PC-9 (cell line): ENCODE measurements around the gene ZBTB21. TPM values are rescaled to one million over a fixed set of nuclear protein-coding genes. Genes with fewer than 3 reads are reported as not detected.

Source experiments
- BruUV-seq: library from RNA; stranded (reverse); fragments of 400-500 nt; replicated peaks from 2 replicates; lab custom pipeline; 2021; lab: Mats Ljungman, UMichigan
- CTCF ChIA-PET: fragments of 300-600 bp; sonication (Branson Sonifier 250); formaldehyde crosslinking; loops from one replicate; lab custom pipeline; 2022; ENCODE audit warnings: antibody characterized with exemption; lab: Charles Lee
- POLR2A ChIA-PET: fragments of 300-600 bp; sonication (Branson Sonifier 250); formaldehyde crosslinking; loops from one replicate; lab custom pipeline; 2022; ENCODE audit warnings: antibody characterized with exemption; ENCODE audit not compliant: unreplicated experiment; lab: Charles Lee
- DNase-seq, 2 experiments: peaks; one replicate each; pipeline versions ENCODE4 v3.0.0 to v3.0.0-alpha.2; 2015 to 2022; ENCODE audit warnings: mixed read lengths in 1 of 2
- H2AFZ ChIP-seq: fragments of 200-600 bp; sonication (generic); 2 replicates; pipeline ENCODE4 v1.8.1; 2017; ENCODE audit warnings: antibody characterized with exemption
- H3F3A ChIP-seq: fragments of 200-600 bp; sonication (generic); 2 replicates; pipeline ENCODE4 v1.8.1; 2017; ENCODE audit warnings: antibody characterized with exemption, mild to moderate bottlenecking, low read depth; ENCODE audit not compliant: insufficient read depth
- H3K27ac ChIP-seq: fragments of 200-600 bp; sonication (generic); 2 replicates; pipeline ENCODE4 v1.6.1; 2016; ENCODE audit warnings: mixed run types
- H3K27me3 ChIP-seq: fragments of 200-600 bp; sonication (generic); 2 replicates; pipeline ENCODE4 v1.6.1; 2016; ENCODE audit warnings: low read depth, mixed run types; ENCODE audit not compliant: insufficient read depth
- H3K36me3 ChIP-seq: fragments of 200-600 bp; sonication (generic); 2 replicates; pipeline ENCODE4 v1.6.1; 2016; ENCODE audit warnings: low read depth, mixed run types
- H3K4me1 ChIP-seq: fragments of 200-600 bp; sonication (generic); replicated peaks from 2 replicates; pipeline ENCODE4 v1.6.1; 2016; ENCODE audit warnings: mixed run types; ENCODE audit not compliant: insufficient read depth
- H3K4me2 ChIP-seq: fragments of 200-600 bp; sonication (generic); 2 replicates; pipeline ENCODE4 v1.6.1; 2017; ENCODE audit warnings: mixed run types
- H3K4me3 ChIP-seq: fragments of 200-600 bp; sonication (generic); 2 replicates; pipeline ENCODE4 v1.6.1; 2016; ENCODE audit warnings: mixed run types
- H3K79me2 ChIP-seq: fragments of 200-600 bp; sonication (generic); 2 replicates; pipeline ENCODE4 v1.6.1; 2017; ENCODE audit warnings: low read depth, mixed run types
- H3K9me2 ChIP-seq: fragments of 200-600 bp; sonication (generic); 2 replicates; pipeline ENCODE4 v1.8.1; 2017; ENCODE audit warnings: mild to moderate bottlenecking; ENCODE audit not compliant: insufficient read depth
- H3K9me3 ChIP-seq: fragments of 200-600 bp; sonication (generic); 2 replicates; pipeline ENCODE4 v1.8.1; 2016; ENCODE audit warnings: low read depth; ENCODE audit not compliant: insufficient read depth
- H4K20me1 ChIP-seq: fragments of 200-600 bp; sonication (generic); 2 replicates; pipeline ENCODE4 v1.8.1; 2017; ENCODE audit not compliant: insufficient read depth
- EZH2 ChIP-seq: fragments of 200-600 bp; sonication (generic); IDR thresholded peaks from 2 replicates; pipeline ENCODE4 v1.8.0; 2017; ENCODE audit warnings: antibody characterized with exemption, low read depth
- intact Hi-C: fragments of 100-400 bp; cut with micrococcal nuclease; formaldehyde crosslinking; loops from one replicate; pipeline ENCODE4 v1.10.0; 2022; ENCODE audit not compliant: unreplicated experiment
- total RNA-seq: library from RNA; stranded (reverse); gene quantifications from 2 replicates; pipeline ENCODE4 v1.2.3, GENCODE V29; 2021
- TF ChIP-seq, protein P1 (sequence below): fragments of 200-600 bp; sonication (generic); conservative IDR thresholded peaks from 2 replicates; pipeline ENCODE4 v1.6.1; 2017; ENCODE audit warnings: mixed run types, antibody characterized with exemption, mild to moderate bottlenecking, moderate library complexity

Gene ZBTB21
- total RNA-seq, 1 experiment from 2014 or later = 13.5 TPM

DNA sequence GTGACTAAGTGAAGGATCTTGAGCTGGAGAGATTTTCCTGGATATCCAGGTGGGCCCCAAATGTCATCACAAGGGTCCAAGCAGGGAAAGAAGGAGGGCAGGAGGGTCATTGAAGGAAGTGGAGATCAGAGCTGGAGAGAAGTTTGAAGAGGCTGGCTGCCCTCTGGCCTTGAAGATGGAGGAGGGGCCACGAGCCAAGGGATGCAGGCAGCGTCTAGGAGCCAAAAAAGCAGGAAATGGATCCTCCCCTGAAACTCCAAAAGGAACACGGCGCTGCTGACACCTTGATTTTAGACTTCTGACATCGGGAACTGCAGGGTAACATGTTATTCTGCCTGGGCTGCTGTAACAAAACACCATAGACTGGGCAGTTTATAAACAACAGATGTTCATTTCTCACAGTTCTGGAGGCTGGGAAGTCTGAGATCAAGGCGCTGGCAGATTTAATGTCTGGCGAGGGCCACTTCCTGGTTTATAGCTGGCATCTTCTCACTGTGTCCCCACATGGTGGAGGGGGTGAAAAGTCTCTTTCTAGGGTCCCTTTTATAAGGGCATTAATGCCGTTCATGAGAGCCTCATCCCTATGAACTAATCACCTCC lies 28.8 kb upstream of the ZBTB21 start:
- no TSS peak for BruUV-seq
- no peaks in the 10 kb centered on the region for H3K27me3 ChIP-seq
- H2AFZ ChIP-seq = no peak overlapping the region

DNA sequence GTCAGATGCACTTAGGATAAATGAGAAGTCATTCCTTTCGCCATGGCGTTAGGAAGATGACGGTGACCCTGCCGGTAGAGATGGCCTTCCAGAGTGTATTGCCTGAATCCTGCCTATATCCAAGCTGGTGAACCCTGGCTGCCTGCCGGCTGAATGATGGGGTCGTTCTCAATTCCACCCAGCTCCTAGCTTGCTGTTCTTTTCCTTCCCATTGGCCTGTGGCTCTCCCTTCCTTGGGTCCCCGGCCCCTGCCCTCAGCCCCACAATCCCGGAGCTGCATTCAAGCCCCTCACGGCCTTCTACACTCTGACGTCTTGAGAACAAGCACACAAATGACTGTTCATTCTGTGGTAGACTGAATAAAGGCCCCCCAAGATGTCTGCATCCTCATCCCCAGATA lies 28.2 kb upstream of the ZBTB21 start:
- no peak for DNase-seq
- Histone ChIP-seq H2AFZ (no peak overlapping the region), H3K79me2 (no peaks in the 10 kb centered on the region), H3K27ac (no peak overlapping the region), H3F3A (no peaks in the 10 kb centered on the region), H4K20me1 (no peaks in the 10 kb centered on the region), H3K36me3 (no peaks in the 10 kb centered on the region), H3K9me2 (no peaks in the 10 kb centered on the region), H3K27me3 (no peaks in the 10 kb centered on the region), H3K4me1 (peaks cover 14% of the 10 kb centered on the region), H3K4me2 (no peak overlapping the region), H3K4me3 (no peak overlapping the region), H3K9me3 (no peaks in the 10 kb centered on the region)
- ChIA-PET POLR2A (no interaction called here), CTCF (no interaction called here)
- intact Hi-C loops = no loop called here
- TF ChIP-seq EZH2 = no peak
- TF ChIP-seq, protein P1, sequence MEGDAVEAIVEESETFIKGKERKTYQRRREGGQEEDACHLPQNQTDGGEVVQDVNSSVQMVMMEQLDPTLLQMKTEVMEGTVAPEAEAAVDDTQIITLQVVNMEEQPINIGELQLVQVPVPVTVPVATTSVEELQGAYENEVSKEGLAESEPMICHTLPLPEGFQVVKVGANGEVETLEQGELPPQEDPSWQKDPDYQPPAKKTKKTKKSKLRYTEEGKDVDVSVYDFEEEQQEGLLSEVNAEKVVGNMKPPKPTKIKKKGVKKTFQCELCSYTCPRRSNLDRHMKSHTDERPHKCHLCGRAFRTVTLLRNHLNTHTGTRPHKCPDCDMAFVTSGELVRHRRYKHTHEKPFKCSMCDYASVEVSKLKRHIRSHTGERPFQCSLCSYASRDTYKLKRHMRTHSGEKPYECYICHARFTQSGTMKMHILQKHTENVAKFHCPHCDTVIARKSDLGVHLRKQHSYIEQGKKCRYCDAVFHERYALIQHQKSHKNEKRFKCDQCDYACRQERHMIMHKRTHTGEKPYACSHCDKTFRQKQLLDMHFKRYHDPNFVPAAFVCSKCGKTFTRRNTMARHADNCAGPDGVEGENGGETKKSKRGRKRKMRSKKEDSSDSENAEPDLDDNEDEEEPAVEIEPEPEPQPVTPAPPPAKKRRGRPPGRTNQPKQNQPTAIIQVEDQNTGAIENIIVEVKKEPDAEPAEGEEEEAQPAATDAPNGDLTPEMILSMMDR = no peak
- no TSS peak for BruUV-seq

More for the DNA sequence above, 28.8 kb upstream of the ZBTB21 start:
- Histone ChIP-seq H3K4me2 (no peak overlapping the region), H3K4me1 (peaks cover 14% of the 10 kb centered on the region), H3K4me3 (no peak overlapping the region), H3K27ac (no peak overlapping the region), H3K9me2 (no peaks in the 10 kb centered on the region), H4K20me1 (no peaks in the 10 kb centered on the region), H3K9me3 (no peaks in the 10 kb centered on the region), H3F3A (no peaks in the 10 kb centered on the region), H3K79me2 (no peaks in the 10 kb centered on the region), H3K36me3 (no peaks in the 10 kb centered on the region)
- DNase-seq = no peak
- POLR2A ChIA-PET = no interaction called here
- intact Hi-C loops = no loop called here
- TF ChIP-seq, protein P1 = no peak
- TF ChIP-seq EZH2 = no peak
- CTCF ChIA-PET = no interaction called here

DNA sequence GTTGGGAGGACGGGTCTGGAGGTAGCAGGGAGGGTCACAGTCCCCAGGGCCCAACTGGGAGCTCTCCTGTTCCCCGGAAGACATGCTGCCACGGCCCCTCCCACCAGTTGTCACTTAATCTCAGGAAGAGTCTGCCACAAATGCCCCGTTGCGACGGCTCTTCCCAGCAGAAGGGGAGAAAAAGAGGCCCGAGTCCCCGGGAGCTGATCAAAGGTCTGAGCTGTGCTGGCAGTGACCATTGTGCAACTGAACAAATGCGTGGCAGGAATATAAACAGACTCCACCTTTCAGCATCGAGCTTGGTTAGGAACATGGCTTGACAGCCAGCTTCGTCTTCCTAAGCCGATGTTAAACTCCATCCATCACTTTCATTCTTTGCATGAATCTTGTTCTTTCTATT lies 27.8 kb upstream of the ZBTB21 start:
- H3K79me2 ChIP-seq = no peaks in the 10 kb centered on the region
- H3K27ac ChIP-seq = no peak overlapping the region
- CTCF ChIA-PET = no interaction called here
- H3K4me3 ChIP-seq = no peak overlapping the region
- H3K9me2 ChIP-seq = no peaks in the 10 kb centered on the region
- H3K4me2 ChIP-seq = no peak overlapping the region
- no peak for TF ChIP-seq EZH2
- TF ChIP-seq, protein P1 = no peak
- POLR2A ChIA-PET = no interaction called here
- H3K9me3 ChIP-seq = no peaks in the 10 kb centered on the region
- no peaks in the 10 kb centered on the region for H3K36me3 ChIP-seq
- no peaks in the 10 kb centered on the region for H4K20me1 ChIP-seq
- H2AFZ ChIP-seq = no peak overlapping the region
- BruUV-seq = no TSS peak
- intact Hi-C loops = no loop called here
- H3F3A ChIP-seq = no peaks in the 10 kb centered on the region
- no peaks in the 10 kb centered on the region for H3K27me3 ChIP-seq
- H3K4me1 ChIP-seq = peaks cover 14% of the 10 kb centered on the region
- DNase-seq = no peak
